BLaER1 (cell line): ENCODE results near the gene GPR158.

Experiments used
- H3K27ac ChIP-seq: shearing (Covaris generic); formaldehyde crosslinking; 2 replicates; pipeline ENCODE4 v1.8.1; 2022
- H3K27me3 ChIP-seq: shearing (Covaris generic); formaldehyde crosslinking; 2 replicates; pipeline ENCODE4 v1.8.1; 2022
- H3K36me3 ChIP-seq: shearing (Covaris generic); formaldehyde crosslinking; 2 replicates; pipeline ENCODE4 v1.8.1; 2022
- H3K4me1 ChIP-seq: shearing (Covaris generic); formaldehyde crosslinking; 2 replicates; pipeline ENCODE4 v1.8.1; 2022
- H3K4me2 ChIP-seq: shearing (Covaris generic); formaldehyde crosslinking; 2 replicates; pipeline ENCODE4 v1.8.1; 2022
- H3K4me3 ChIP-seq: shearing (Covaris generic); formaldehyde crosslinking; 2 replicates; pipeline ENCODE4 v1.8.1; 2022
- H3K9ac ChIP-seq: shearing (Covaris generic); formaldehyde crosslinking; 2 replicates; pipeline ENCODE4 v1.8.1; 2022
- H3K9me3 ChIP-seq: shearing (Covaris generic); formaldehyde crosslinking; 2 replicates; pipeline ENCODE4 v1.8.1; 2022
- H4K20me1 ChIP-seq: shearing (Covaris generic); formaldehyde crosslinking; 2 replicates; pipeline ENCODE4 v1.8.1; 2022
- Cebpa-rat ChIP-seq: shearing (Covaris generic); IDR thresholded peaks from 2 replicates; pipeline ENCODE4 v1.8.1; 2022

Gene GPR158

GRCh38 chr10:25506821-25507335 lies 332.1 kb downstream of the GPR158 start:
- H3K27me3 ChIP-seq, result no peaks in the 10 kb centered on the region
- H4K20me1 ChIP-seq, result no peaks in the 10 kb centered on the region

GRCh38 chr10:25508112-25508815 lies 333.5 kb downstream of the GPR158 start:
- Histone ChIP-seq H3K27me3 (no peaks in the 10 kb centered on the region), H3K4me3 (no peak overlapping the region), H3K27ac (no peak overlapping the region), H3K4me2 (no peak overlapping the region), H3K9me3 (no peaks in the 10 kb centered on the region), H4K20me1 (no peaks in the 10 kb centered on the region), H3K9ac (no peak overlapping the region), H3K4me1 (no peaks in the 10 kb centered on the region), H3K36me3 (no peaks in the 10 kb centered on the region)
- TF ChIP-seq Cebpa-rat, result no peak

More at GRCh38 chr10:25506821-25507335, 332.1 kb downstream of the GPR158 start:
- Histone ChIP-seq H3K9me3 (no peaks in the 10 kb centered on the region), H3K4me2 (no peak overlapping the region), H3K36me3 (no peaks in the 10 kb centered on the region), H3K9ac (no peak overlapping the region), H3K27ac (no peak overlapping the region), H3K4me1 (no peaks in the 10 kb centered on the region), H3K4me3 (no peak overlapping the region)
- no peak for TF ChIP-seq Cebpa-rat

- no peaks in the 10 kb centered on the region for H3K36me3 ChIP-seq
- H4K20me1 ChIP-seq, result no peaks in the 10 kb centered on the region
- no peak overlapping the region for H3K4me2 ChIP-seq
- no peak overlapping the region for H3K9ac ChIP-seq
- no peak for TF ChIP-seq Cebpa-rat
- H3K9me3 ChIP-seq, result no peaks in the 10 kb centered on the region
- no peaks in the 10 kb centered on the region for H3K27me3 ChIP-seq
- no peak overlapping the region for H3K4me3 ChIP-seq
- no peaks in the 10 kb centered on the region for H3K4me1 ChIP-seq
- H3K27ac ChIP-seq, result no peak overlapping the region
Measured at GRCh38 chr10:25509151-25509550, 334.4 kb downstream of the GPR158 start.

GRCh38 chr10:25522294-25522693 lies 347.5 kb downstream of the GPR158 start:
- no peaks in the 10 kb centered on the region for H3K36me3 ChIP-seq
- no peak for TF ChIP-seq Cebpa-rat

GRCh38 chr10:25522946-25523608 lies 348.3 kb downstream of the GPR158 start:
- no peaks in the 10 kb centered on the region for H3K27me3 ChIP-seq
- H3K4me2 ChIP-seq, result no peak overlapping the region
- H4K20me1 ChIP-seq, result no peaks in the 10 kb centered on the region

More at GRCh38 chr10:25522294-25522693, 347.5 kb downstream of the GPR158 start:
- Histone ChIP-seq H3K4me2 (no peak overlapping the region), H3K4me1 (no peaks in the 10 kb centered on the region), H3K27ac (no peak overlapping the region), H3K9ac (no peak overlapping the region), H3K4me3 (no peak overlapping the region), H3K27me3 (no peaks in the 10 kb centered on the region), H3K9me3 (no peaks in the 10 kb centered on the region), H4K20me1 (no peaks in the 10 kb centered on the region)

GRCh38 chr10:25530306-25530705 lies 355.5 kb downstream of the GPR158 start:
- Histone ChIP-seq H3K27ac (no peak overlapping the region), H3K4me2 (no peak overlapping the region), H3K9me3 (no peaks in the 10 kb centered on the region), H3K27me3 (no peaks in the 10 kb centered on the region), H3K9ac (no peak overlapping the region), H3K4me3 (no peak overlapping the region), H3K4me1 (no peaks in the 10 kb centered on the region), H3K36me3 (no peaks in the 10 kb centered on the region), H4K20me1 (no peaks in the 10 kb centered on the region)
- no peak for TF ChIP-seq Cebpa-rat

More at GRCh38 chr10:25522946-25523608, 348.3 kb downstream of the GPR158 start:
- TF ChIP-seq Cebpa-rat, result no peak
- no peak overlapping the region for H3K9ac ChIP-seq
- H3K4me3 ChIP-seq, result no peak overlapping the region
- H3K9me3 ChIP-seq, result no peaks in the 10 kb centered on the region
- no peaks in the 10 kb centered on the region for H3K36me3 ChIP-seq
- no peaks in the 10 kb centered on the region for H3K4me1 ChIP-seq
- H3K27ac ChIP-seq, result no peak overlapping the region

- no peaks in the 10 kb centered on the region for H3K36me3 ChIP-seq
- TF ChIP-seq Cebpa-rat, result no peak
- H3K27me3 ChIP-seq, result no peaks in the 10 kb centered on the region
- no peaks in the 10 kb centered on the region for H3K4me1 ChIP-seq
- no peaks in the 10 kb centered on the region for H3K9me3 ChIP-seq
- H3K4me3 ChIP-seq, result no peak overlapping the region
- no peak overlapping the region for H3K27ac ChIP-seq
- H4K20me1 ChIP-seq, result no peaks in the 10 kb centered on the region
- H3K4me2 ChIP-seq, result no peak overlapping the region
- no peak overlapping the region for H3K9ac ChIP-seq
Measured at GRCh38 chr10:25531457-25532061, 356.8 kb downstream of the GPR158 start.

- Histone ChIP-seq H3K36me3 (no peaks in the 10 kb centered on the region), H4K20me1 (no peaks in the 10 kb centered on the region), H3K4me2 (no peak overlapping the region), H3K27ac (no peak overlapping the region), H3K4me3 (no peak overlapping the region), H3K4me1 (no peaks in the 10 kb centered on the region), H3K9ac (no peak overlapping the region), H3K9me3 (no peaks in the 10 kb centered on the region), H3K27me3 (no peaks in the 10 kb centered on the region)
- TF ChIP-seq Cebpa-rat, result no peak
Measured at GRCh38 chr10:25532213-25532612, 357.4 kb downstream of the GPR158 start.

- no peaks in the 10 kb centered on the region for H3K9me3 ChIP-seq
- no peaks in the 10 kb centered on the region for H3K27me3 ChIP-seq
- H3K27ac ChIP-seq, result no peak overlapping the region
- no peak overlapping the region for H3K4me3 ChIP-seq
- H3K36me3 ChIP-seq, result no peaks in the 10 kb centered on the region
- H3K4me2 ChIP-seq, result no peak overlapping the region
- no peaks in the 10 kb centered on the region for H4K20me1 ChIP-seq
- H3K4me1 ChIP-seq, result no peaks in the 10 kb centered on the region
- TF ChIP-seq Cebpa-rat, result no peak
- no peak overlapping the region for H3K9ac ChIP-seq
Measured at GRCh38 chr10:25536027-25536426, 361.2 kb downstream of the GPR158 start.

- no peaks in the 10 kb centered on the region for H3K36me3 ChIP-seq
- no peaks in the 10 kb centered on the region for H4K20me1 ChIP-seq
- no peak overlapping the region for H3K4me2 ChIP-seq
- no peaks in the 10 kb centered on the region for H3K27me3 ChIP-seq
- no peaks in the 10 kb centered on the region for H3K4me1 ChIP-seq
- TF ChIP-seq Cebpa-rat, result no peak
- no peak overlapping the region for H3K4me3 ChIP-seq
- no peak overlapping the region for H3K27ac ChIP-seq
- H3K9ac ChIP-seq, result no peak overlapping the region
- no peaks in the 10 kb centered on the region for H3K9me3 ChIP-seq
Measured at GRCh38 chr10:25547382-25547781, 372.6 kb downstream of the GPR158 start.
